Measurements from ENCODE around the gene TM9SF3.

Gene TM9SF3

DNA sequence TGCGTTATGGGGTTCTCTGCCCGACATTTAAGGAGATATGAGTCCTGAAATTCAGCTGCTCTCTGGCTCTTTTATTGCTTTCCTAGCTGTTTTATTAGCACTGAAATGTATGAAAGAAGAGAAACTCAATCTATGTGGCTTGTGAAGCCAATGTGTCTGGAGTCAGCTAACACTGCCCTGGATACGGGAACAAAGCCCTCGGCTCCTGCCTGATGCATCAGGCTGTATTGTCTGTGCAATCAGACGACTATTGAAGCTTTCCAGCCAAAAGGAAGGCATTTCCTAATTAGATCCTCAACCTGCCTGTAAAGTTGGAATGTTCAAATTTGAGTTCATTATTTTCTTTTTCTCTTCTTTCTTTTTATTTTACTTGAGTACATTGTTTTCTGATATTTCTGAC lies 22.0 kb upstream of the TM9SF3 start:
- Histone ChIP-seq H3K9me3 (no peaks in the 10 kb centered on the region), H3K4me1 (peaks cover under 1% of the 10 kb centered on the region), H3K36me3 (no peaks in the 10 kb centered on the region), H3K4me3 (ENCODE audit: low read depth, low read length) (no peak overlapping the region), H3K27me3 (no peaks in the 10 kb centered on the region)
- no peak for DNase-seq
- TF ChIP-seq, protein P1, sequence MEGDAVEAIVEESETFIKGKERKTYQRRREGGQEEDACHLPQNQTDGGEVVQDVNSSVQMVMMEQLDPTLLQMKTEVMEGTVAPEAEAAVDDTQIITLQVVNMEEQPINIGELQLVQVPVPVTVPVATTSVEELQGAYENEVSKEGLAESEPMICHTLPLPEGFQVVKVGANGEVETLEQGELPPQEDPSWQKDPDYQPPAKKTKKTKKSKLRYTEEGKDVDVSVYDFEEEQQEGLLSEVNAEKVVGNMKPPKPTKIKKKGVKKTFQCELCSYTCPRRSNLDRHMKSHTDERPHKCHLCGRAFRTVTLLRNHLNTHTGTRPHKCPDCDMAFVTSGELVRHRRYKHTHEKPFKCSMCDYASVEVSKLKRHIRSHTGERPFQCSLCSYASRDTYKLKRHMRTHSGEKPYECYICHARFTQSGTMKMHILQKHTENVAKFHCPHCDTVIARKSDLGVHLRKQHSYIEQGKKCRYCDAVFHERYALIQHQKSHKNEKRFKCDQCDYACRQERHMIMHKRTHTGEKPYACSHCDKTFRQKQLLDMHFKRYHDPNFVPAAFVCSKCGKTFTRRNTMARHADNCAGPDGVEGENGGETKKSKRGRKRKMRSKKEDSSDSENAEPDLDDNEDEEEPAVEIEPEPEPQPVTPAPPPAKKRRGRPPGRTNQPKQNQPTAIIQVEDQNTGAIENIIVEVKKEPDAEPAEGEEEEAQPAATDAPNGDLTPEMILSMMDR (IDR thresholded peaks at IDR 0.05; ENCODE audit: low read depth, low read length), result no peak

DNA sequence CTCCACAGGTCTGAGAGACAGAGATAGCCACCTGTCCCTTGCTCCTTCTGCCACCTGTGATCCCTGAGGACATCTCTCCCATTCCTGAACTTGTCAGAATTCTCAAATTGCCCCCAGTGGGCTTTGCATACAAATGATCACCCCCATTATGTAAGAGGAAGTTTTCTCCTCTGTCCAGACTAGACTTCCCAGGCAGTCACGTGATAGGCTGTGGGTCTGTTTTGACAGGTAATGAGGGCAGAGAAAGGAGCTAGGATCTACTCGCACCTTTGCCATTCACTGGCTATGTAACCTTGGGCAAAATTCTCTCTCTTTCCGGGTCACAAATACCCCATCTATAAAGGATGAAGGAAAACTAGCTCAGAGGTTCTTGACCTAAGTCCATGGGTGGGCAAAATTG lies 21.4 kb upstream of the TM9SF3 start:
- no peaks in the 10 kb centered on the region for H3K9me3 ChIP-seq
- H3K4me1 ChIP-seq, result no peaks in the 10 kb centered on the region
- H3K4me3 ChIP-seq (ENCODE audit: low read depth, low read length), result no peak overlapping the region
- H3K27me3 ChIP-seq, result no peaks in the 10 kb centered on the region
- DNase-seq, result no peak
- TF ChIP-seq, protein P1 (IDR thresholded peaks at IDR 0.05; ENCODE audit: low read depth, low read length), result no peak
- no peaks in the 10 kb centered on the region for H3K36me3 ChIP-seq

DNA sequence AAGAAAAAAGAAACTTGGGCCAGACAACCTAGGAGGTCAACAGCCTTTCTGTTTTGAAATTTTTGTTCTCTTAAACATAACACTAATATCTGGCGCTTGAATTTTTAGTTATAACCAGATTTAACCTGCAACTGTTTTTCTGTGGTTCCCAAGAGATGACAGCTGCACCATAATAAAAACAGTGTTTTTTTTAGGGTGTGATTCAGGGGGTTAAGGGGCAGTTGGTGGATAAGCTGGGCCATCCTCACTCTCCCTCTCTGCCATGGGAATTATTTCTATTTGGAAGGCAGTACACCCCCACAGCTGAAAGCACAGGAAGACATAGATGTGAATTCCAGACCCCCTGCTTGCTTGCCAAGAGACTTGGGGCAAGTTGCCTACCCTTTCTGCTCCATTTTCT lies 20.1 kb upstream of the TM9SF3 start:
- no peaks in the 10 kb centered on the region for H3K4me1 ChIP-seq
- TF ChIP-seq, protein P1 (IDR thresholded peaks at IDR 0.05; ENCODE audit: low read depth, low read length), result no peak
- H3K4me3 ChIP-seq (ENCODE audit: low read depth, low read length), result no peak overlapping the region
- no peak for DNase-seq
- no peaks in the 10 kb centered on the region for H3K27me3 ChIP-seq
- no peaks in the 10 kb centered on the region for H3K9me3 ChIP-seq
- no peaks in the 10 kb centered on the region for H3K36me3 ChIP-seq

DNA sequence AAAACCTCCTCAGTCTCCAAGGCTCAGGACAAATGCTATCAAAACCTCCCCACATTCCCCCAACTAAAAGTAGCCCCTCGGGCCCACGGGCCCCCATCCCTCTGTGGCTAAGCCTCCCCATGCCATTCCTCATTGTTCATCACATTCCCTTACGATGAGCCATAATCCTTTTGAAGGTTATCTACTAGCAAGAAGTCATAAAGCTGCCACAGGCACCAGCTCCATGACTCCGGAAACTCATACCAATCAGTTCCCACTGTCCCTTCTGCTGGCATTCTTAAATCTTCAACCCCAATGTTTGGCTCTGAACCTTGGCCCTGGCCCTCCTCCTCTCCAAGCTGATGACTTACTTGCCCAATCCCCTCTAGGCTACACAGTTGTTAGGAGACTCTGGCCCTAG lies 19.4 kb upstream of the TM9SF3 start:
- Histone ChIP-seq H3K9me3 (no peaks in the 10 kb centered on the region), H3K4me1 (no peaks in the 10 kb centered on the region), H3K27me3 (no peaks in the 10 kb centered on the region), H3K4me3 (ENCODE audit: low read depth, low read length) (no peak overlapping the region), H3K36me3 (no peaks in the 10 kb centered on the region)
- TF ChIP-seq, protein P1 (IDR thresholded peaks at IDR 0.05; ENCODE audit: low read depth, low read length), result no peak
- no peak for DNase-seq

DNA sequence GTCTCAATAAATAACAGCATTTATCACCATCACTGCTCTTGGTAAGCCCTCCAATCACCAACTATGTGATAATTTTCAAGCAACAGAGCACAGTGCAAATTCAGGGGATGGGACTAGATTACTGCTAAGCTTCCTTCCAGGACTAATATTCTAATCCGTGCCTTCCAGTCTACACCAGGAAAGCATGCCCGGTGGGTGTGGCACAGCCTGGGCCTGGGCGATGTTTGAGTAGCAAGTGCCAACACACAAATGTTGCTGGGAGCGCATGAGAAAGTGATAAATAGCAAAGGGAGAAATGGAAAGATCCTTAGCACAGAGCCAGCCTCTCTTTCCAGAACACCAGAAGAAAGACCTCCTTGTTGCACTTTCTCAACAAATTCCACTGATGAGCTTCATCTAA lies 13.5 kb upstream of the TM9SF3 start:
- Histone ChIP-seq H3K9me3 (no peaks in the 10 kb centered on the region), H3K4me1 (no peaks in the 10 kb centered on the region), H3K4me3 (ENCODE audit: low read depth, low read length) (no peak overlapping the region), H3K36me3 (no peaks in the 10 kb centered on the region), H3K27me3 (no peaks in the 10 kb centered on the region)
- no peak for DNase-seq
- TF ChIP-seq, protein P1 (IDR thresholded peaks at IDR 0.05; ENCODE audit: low read depth, low read length), result no peak

GRCh38 chr10:96598846-96599245 lies 12.0 kb upstream of the TM9SF3 start:
- Histone ChIP-seq H3K9me3 (no peaks in the 10 kb centered on the region), H3K27me3 (no peaks in the 10 kb centered on the region), H3K36me3 (no peaks in the 10 kb centered on the region), H3K4me3 (ENCODE audit: low read depth, low read length) (no peak overlapping the region), H3K4me1 (no peaks in the 10 kb centered on the region)
- DNase-seq, result no peak
- TF ChIP-seq, protein P1 (IDR thresholded peaks at IDR 0.05; ENCODE audit: low read depth, low read length), result no peak
